ENCODE data around the gene SLC6A3.

The SLC6A3 gene

DNA sequence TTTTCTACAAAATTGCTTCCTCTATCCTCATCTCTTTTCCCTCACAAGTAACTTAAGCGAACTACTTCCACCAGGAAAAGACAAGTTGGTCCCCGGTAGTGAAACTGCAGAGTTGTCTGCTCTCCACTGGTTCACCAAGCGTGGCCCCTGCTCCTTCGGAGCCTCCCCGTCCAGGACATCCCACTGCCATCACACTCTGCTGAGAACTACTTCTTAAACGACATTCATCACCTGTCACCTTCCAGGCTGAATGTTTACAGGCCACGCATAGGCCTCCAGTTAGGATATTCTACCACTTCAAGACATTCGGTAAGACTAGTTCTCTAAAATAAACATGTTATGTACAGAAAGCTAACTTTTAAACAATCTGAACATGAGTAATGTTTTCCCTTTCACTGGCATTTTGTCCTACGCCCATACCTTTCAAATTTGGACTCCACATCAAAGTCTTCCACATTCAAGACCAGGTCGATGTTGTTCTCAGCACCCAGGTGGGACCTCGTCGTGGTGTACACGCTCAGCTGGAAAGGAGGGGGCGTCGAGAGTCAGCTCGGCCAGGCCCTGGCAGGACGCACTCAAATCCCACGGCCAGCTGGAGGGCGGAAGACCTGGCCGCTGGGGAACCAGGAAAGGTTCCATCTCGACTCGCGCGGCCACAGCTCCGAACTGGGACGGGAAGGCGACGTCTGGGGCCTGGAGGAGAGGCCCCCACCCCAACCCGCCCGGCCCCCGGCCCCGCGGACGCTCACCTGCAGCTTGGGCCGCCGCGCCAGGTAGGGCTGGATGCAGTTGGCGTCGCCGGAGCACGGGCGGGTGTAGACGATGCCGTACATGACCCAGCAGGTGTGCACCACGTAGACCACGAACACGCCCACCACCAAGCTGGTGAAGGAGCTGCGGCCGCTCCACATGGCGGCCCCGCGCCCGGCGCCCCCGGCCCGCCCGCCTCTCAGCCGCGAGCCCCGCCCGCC, 101.0 kb downstream of the SLC6A3 start:
- no peak overlapping the region for H3K27ac ChIP-seq (ENCODE audit: low read depth, low read length)
- H3K4me3 ChIP-seq (ENCODE audit: low read depth in 1 of 2, low read length in 2 of 2) = peak overlapping the region; percentile 83 to 86

DNA sequence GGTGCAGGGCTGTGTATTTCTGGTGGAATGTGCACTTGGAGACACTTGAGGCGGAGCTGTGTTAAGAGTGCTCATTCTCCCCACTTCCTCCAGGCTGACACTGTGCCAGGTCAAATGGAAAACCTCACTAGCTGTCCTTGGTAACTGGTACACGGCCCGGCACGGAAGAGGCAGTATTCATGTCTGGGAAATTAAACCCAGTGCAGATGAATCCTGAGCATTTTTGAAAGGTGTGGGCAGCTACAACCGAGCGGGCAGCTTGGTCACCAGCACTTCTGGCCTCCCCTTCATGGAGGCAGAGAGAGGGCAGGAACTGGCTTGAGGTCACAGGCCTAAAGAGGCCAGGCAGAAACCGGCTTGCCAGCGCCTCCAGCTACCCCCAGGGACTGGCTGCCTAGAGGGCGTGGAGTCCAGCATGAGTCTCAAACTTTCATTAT, 101.9 kb downstream of the SLC6A3 start:
- Histone ChIP-seq H3K9ac (ENCODE audit: low read depth in 1 of 2, low read length in 2 of 2) (peak overlapping the region in 1 of 2 donors; percentile 44), H3K27me3 (ENCODE audit: control insufficient read depth in 1 of 2, insufficient read depth in 2 of 2, low read length in 2 of 2) (no peaks in the 10 kb centered on the region), H3K27ac (ENCODE audit: low read depth, low read length) (no peak overlapping the region), H3K9me3 (ENCODE audit: control insufficient read depth in 1 of 2, low read length in 2 of 2) (no peaks in the 10 kb centered on the region), H3K36me3 (ENCODE audit: control insufficient read depth in 1 of 2, insufficient read depth in 2 of 2, low read length in 2 of 2) (peaks cover 29 to 46% of the 10 kb centered on the region in 2 donors), H3K4me1 (ENCODE audit: control insufficient read depth in 1 of 2, insufficient read depth in 2 of 2, low read length in 2 of 2) (peaks cover 24 to 38% of the 10 kb centered on the region in 2 donors), H3K4me3 (ENCODE audit: low read depth in 1 of 2, low read length in 2 of 2) (peak overlapping the region; percentile 48 to 83)

More for the DNA sequence above, 101.0 kb downstream of the SLC6A3 start:
- peak overlapping the region; percentile 55 to 81 for H3K9ac ChIP-seq (ENCODE audit: low read depth in 1 of 2, low read length in 2 of 2)
- H3K4me1 ChIP-seq (ENCODE audit: control insufficient read depth in 1 of 2, insufficient read depth in 2 of 2, low read length in 2 of 2) = peaks cover 28 to 33% of the 10 kb centered on the region in 2 donors
- H3K9me3 ChIP-seq (ENCODE audit: control insufficient read depth in 1 of 2, low read length in 2 of 2) = no peaks in the 10 kb centered on the region
- H3K36me3 ChIP-seq (ENCODE audit: control insufficient read depth in 1 of 2, insufficient read depth in 2 of 2, low read length in 2 of 2) = peaks cover 25 to 38% of the 10 kb centered on the region in 2 donors
- H3K27me3 ChIP-seq (ENCODE audit: control insufficient read depth in 1 of 2, insufficient read depth in 2 of 2, low read length in 2 of 2) = no peaks in the 10 kb centered on the region
